HCT116 (cell line): ENCODE data around the gene PRPSAP1. TPM values are rescaled to one million over a fixed set of nuclear protein-coding genes. Genes with fewer than 3 reads are reported as not detected.

Experiments used
- ATAC-seq: fragments of 200-7000 bp; cut with Tn5 transposase; 2 replicates; pipeline ENCODE4 v1.9.1; 2020; ENCODE audit warnings: mild to moderate bottlenecking, moderate library complexity
- BruUV-seq: library from RNA; stranded (reverse); fragments of 400-500 nt; replicated peaks from 2 replicates; lab custom pipeline; 2021; lab: Mats Ljungman, UMichigan
- CTCF ChIA-PET: fragments of 300-600 bp; sonication (Branson Sonifier 250); formaldehyde crosslinking; loops from one replicate; lab custom pipeline; 2021; ENCODE audit warnings: antibody characterized with exemption; lab: Charles Lee
- POLR2A ChIA-PET: fragments of 300-600, 350-600 bp; sonication (Branson Sonifier 250); formaldehyde crosslinking; loops from one replicate; lab custom pipeline; 2021; ENCODE audit warnings: antibody characterized with exemption; lab: Charles Lee
- RAD21 ChIA-PET, 2 experiments: fragments of 300-600 bp; sonication (Branson Sonifier 250); formaldehyde crosslinking; loops; one replicate each; lab custom pipeline; 2023; ENCODE audit warnings: low total read pairs in 2 of 2; ENCODE audit not compliant: uncharacterized antibody in 2 of 2, unreplicated experiment in 2 of 2, low non-redundant PET in 1 of 2; lab: Charles Lee
- DNase-seq: peaks from one replicate; pipeline ENCODE4 v3.0.0-alpha.2; 2010; ENCODE audit warnings: low read depth, low spot score
- H2AFZ ChIP-seq: fragments of 200-600 bp; shearing (Covaris generic), sonication (generic); 2 replicates; pipeline ENCODE4 v1.6.1; 2017; ENCODE audit warnings: low read depth, mixed run types, mixed read lengths, antibody characterized with exemption, low read length; ENCODE audit not compliant: poor library complexity, severe bottlenecking
- H3K27ac ChIP-seq: 2 replicates; pipeline ENCODE4 v1.5.1; 2012; ENCODE audit warnings: low read depth, low read length
- H3K27me3 ChIP-seq: fragments of 200-600 bp; sonication (generic); 2 replicates; pipeline ENCODE4 v1.6.1; 2016; ENCODE audit warnings: mixed run types, low read length, mixed read lengths; ENCODE audit not compliant: insufficient read depth
- H3K36me3 ChIP-seq, 2 experiments: fragments of 200-500 bp in 1 of 2; fragments of 200-600 bp in 1 of 2; sonication (Bioruptor generic) in 1 of 2; sonication (generic) in 1 of 2; 2 replicates each; pipeline versions ENCODE4 v1.5.1 to v1.6.1; 2014 to 2016; ENCODE audit warnings: low read length in 2 of 2, inconsistent platforms in 1 of 2, mixed read lengths in 1 of 2, mixed run types in 1 of 2; ENCODE audit not compliant: insufficient read depth in 2 of 2, control insufficient read depth in 1 of 2
- H3K4me1 ChIP-seq, 2 experiments: fragments of 200-600 bp in 1 of 2; sonication (generic) in 1 of 2; 2 replicates each; pipeline versions ENCODE4 v1.5.1 to v1.6.1; 2012 to 2017; ENCODE audit warnings: low read length in 2 of 2, inconsistent platforms in 1 of 2, mild to moderate bottlenecking in 1 of 2, mixed read lengths in 1 of 2, mixed run types in 1 of 2, moderate library complexity in 1 of 2; ENCODE audit not compliant: insufficient read depth in 2 of 2, control insufficient read depth in 1 of 2
- H3K4me2 ChIP-seq: fragments of 200-600 bp; sonication (generic); 2 replicates; pipeline ENCODE4 v1.6.1; 2017; ENCODE audit warnings: mixed run types, low read length, mixed read lengths
- H3K4me3 ChIP-seq, 2 experiments: fragments of 200-600 bp in 1 of 2; sonication (generic) in 1 of 2; replicated peaks in 1 of 2; 2 replicates each; pipeline ENCODE4 v1.5.1; 2011 to 2016; ENCODE audit warnings: low read length in 2 of 2, control low read depth in 1 of 2, low read depth in 1 of 2, mild to moderate bottlenecking in 1 of 2, mixed read lengths in 1 of 2, mixed run types in 1 of 2
- H3K79me2 ChIP-seq: fragments of 200-600 bp; sonication (generic); 2 replicates; pipeline ENCODE4 v1.6.1; 2017; ENCODE audit warnings: mild to moderate bottlenecking, mixed run types, low read length, moderate library complexity, mixed read lengths; ENCODE audit not compliant: insufficient read depth
- H3K9ac ChIP-seq: fragments of 200-600 bp; sonication (generic); 2 replicates; pipeline ENCODE4 v1.6.1; 2016; ENCODE audit warnings: low read length, mixed read lengths
- H3K9me2 ChIP-seq: fragments of 200-600 bp; sonication (generic), shearing (Covaris generic); 2 replicates; pipeline ENCODE4 v1.6.1; 2017; ENCODE audit warnings: mixed run types, mild to moderate bottlenecking, moderate library complexity; ENCODE audit not compliant: insufficient read depth
- H3K9me3 ChIP-seq, 2 experiments: fragments of 200-500 bp in 1 of 2; fragments of 200-600 bp in 1 of 2; sonication (Bioruptor generic) in 1 of 2; sonication (generic) in 1 of 2; 2 replicates each; pipeline ENCODE4 v1.6.1; 2014 to 2017; ENCODE audit warnings: low read length in 2 of 2, mixed read lengths in 2 of 2, inconsistent platforms in 1 of 2, low read depth in 1 of 2, mild to moderate bottlenecking in 1 of 2, mixed run types in 1 of 2, moderate library complexity in 1 of 2; ENCODE audit not compliant: control insufficient read depth in 1 of 2, insufficient read depth in 1 of 2
- H4K20me1 ChIP-seq: fragments of 200-600 bp; sonication (generic), shearing (Covaris generic); 2 replicates; pipeline ENCODE4 v1.6.1; 2017; ENCODE audit warnings: mixed run types, mild to moderate bottlenecking, moderate library complexity; ENCODE audit not compliant: insufficient read depth
- ATF3 ChIP-seq: IDR thresholded peaks from 2 replicates; pipeline ENCODE4 v1.6.1; 2012
- CBX3 ChIP-seq: IDR thresholded peaks from 2 replicates; pipeline ENCODE4 v1.6.1; 2012; ENCODE audit warnings: low read depth
- CTCF ChIP-seq, 3 experiments: fragments of 200-600 bp in 1 of 3; sonication (generic) in 1 of 3; IDR thresholded peaks in 2 of 3; conservative IDR thresholded peaks in 1 of 3; 2 replicates each; pipeline ENCODE4 v1.5.1; 2012 to 2017; ENCODE audit warnings: low read depth in 2 of 3, low read length in 2 of 3, antibody characterized with exemption in 1 of 3, borderline replicate concordance in 1 of 3, control low read depth in 1 of 3, mild to moderate bottlenecking in 1 of 3, mixed read lengths in 1 of 3, mixed run types in 1 of 3, moderate library complexity in 1 of 3; ENCODE audit not compliant: insufficient read depth in 1 of 3
- EZH2 ChIP-seq: fragments of 200-600 bp; sonication (generic); IDR thresholded peaks from 2 replicates; pipeline ENCODE4 v1.6.1; 2017; ENCODE audit warnings: antibody characterized with exemption, mixed run types
- EZH2phosphoT487 ChIP-seq: fragments of 200-600 bp; IDR thresholded peaks from 2 replicates; pipeline ENCODE4 v1.6.1; 2018; ENCODE audit warnings: antibody characterized with exemption, borderline replicate concordance
- POLR2A ChIP-seq: IDR thresholded peaks from 2 replicates; pipeline ENCODE4 v1.7.0; 2011; ENCODE audit warnings: borderline replicate concordance; ENCODE audit not compliant: insufficient read depth, insufficient read length; ENCODE audit errors: extremely low read depth
- POLR2AphosphoS5 ChIP-seq: IDR thresholded peaks from 2 replicates; pipeline ENCODE4 v1.6.1; 2011; ENCODE audit warnings: mild to moderate bottlenecking, low read depth, low read length, moderate library complexity
- REST ChIP-seq: IDR thresholded peaks from 2 replicates; pipeline ENCODE4 v1.6.1; 2012; ENCODE audit warnings: low read depth
- SRF ChIP-seq: IDR thresholded peaks from 2 replicates; pipeline ENCODE4 v1.6.1; 2012; ENCODE audit warnings: low read depth
- ZBTB33 ChIP-seq: IDR thresholded peaks from 2 replicates; pipeline ENCODE4 v1.6.1; 2011; ENCODE audit warnings: mild to moderate bottlenecking, low read length, moderate library complexity; ENCODE audit not compliant: insufficient replicate concordance; ENCODE audit errors: extremely low read depth
- intact Hi-C: fragments of 100-400 bp; cut with micrococcal nuclease; formaldehyde crosslinking; loops from 2 replicates; pipeline ENCODE4 v1.10.0; 2022
- total RNA-seq: library from RNA; stranded (reverse); gene quantifications from one replicate; pipeline ENCODE4 v1.2.1, GENCODE V29; 2021; ENCODE audit not compliant: unreplicated experiment

The PRPSAP1 gene
- total RNA-seq, 1 experiment from 2014 or later, result 81.4 TPM

- H3K9me2 ChIP-seq, result no peaks in the 10 kb centered on the region
- no peaks in the 10 kb centered on the region for H3K4me1 ChIP-seq
- no peaks in the 10 kb centered on the region for H4K20me1 ChIP-seq
- ChIA-PET POLR2A (no interaction called here), RAD21 (no interaction called here), CTCF (interaction anchor here (0.6 kb wide), 1 partner anchor 38 kb away, joined by 4 read pairs; no protein-coding TSS in a partner anchor)
- BruUV-seq, result no TSS peak
- no peak overlapping the region for H3K4me2 ChIP-seq
- no peaks in the 10 kb centered on the region; the same call in 1 of the 2 replicates for H3K79me2 ChIP-seq
- H3K36me3 ChIP-seq, result peaks cover 14 to 32% of the 10 kb centered on the region in 2 experiments; a peak in 3 of 4 replicates
- H3K9me3 ChIP-seq, result no peaks in the 10 kb centered on the region
- H3K4me3 ChIP-seq, result no peak overlapping the region
- DNase-seq, result no peak
- intact Hi-C loops, result no loop called here
- H3K9ac ChIP-seq, result no peak overlapping the region
- no peak overlapping the region for H3K27ac ChIP-seq
- no peak for ATAC-seq
- H3K27me3 ChIP-seq, result no peaks in the 10 kb centered on the region
- TF ChIP-seq EZH2phosphoT487, result no peak
- no peak for TF ChIP-seq ZBTB33
- TF ChIP-seq ATF3, result no peak
- TF ChIP-seq SRF, result no peak
- no peak for TF ChIP-seq POLR2AphosphoS5
- TF ChIP-seq EZH2, result no peak
- no peak for TF ChIP-seq POLR2A
- no peak for TF ChIP-seq CTCF (IDR thresholded peaks at IDR 0.05 in 2 of 3, conservative IDR thresholded peaks at IDR 0.05 in 1 of 3; ENCODE audit: borderline replicate concordance in 1 of 3, insufficient read depth in 1 of 3, low read depth in 2 of 3, low read length in 2 of 3)
- no peak for TF ChIP-seq REST
- TF ChIP-seq CBX3, result no peak
- H2AFZ ChIP-seq, result no peak overlapping the region
These were observed 27.4 kb downstream of the PRPSAP1 start for GRCh38 chr17:76326306-76326705.
